Erythroblast (primary cell): ENCODE measurements around the gene CGNL1.

ENCODE experiments used
- GATA1 ChIP-seq: IDR thresholded peaks from 2 replicates; pipeline ENCODE4 v1.6.1; 2011; ENCODE audit warnings: low read depth, mild to moderate bottlenecking, control low read depth, low read length, moderate library complexity
- POLR2A ChIP-seq: IDR thresholded peaks from 2 replicates; pipeline ENCODE4 v1.6.1; 2011; ENCODE audit warnings: mild to moderate bottlenecking, low read length

GRCh38 chr15:57532731-57533447 is 156.6 kb downstream of the CGNL1 start:
- TF ChIP-seq POLR2A (no peak), GATA1 (no peak)
